HG02759 (cell line): ENCODE data around the gene GNA12.

Source experiments
- ATAC-seq: cut with Tn5 transposase; IDR thresholded peaks from one replicate; pipeline ENCODE4 v1.9.1; 2021; ENCODE audit warnings: mild to moderate bottlenecking, moderate library complexity; ENCODE audit not compliant: unreplicated experiment

Gene GNA12

DNA sequence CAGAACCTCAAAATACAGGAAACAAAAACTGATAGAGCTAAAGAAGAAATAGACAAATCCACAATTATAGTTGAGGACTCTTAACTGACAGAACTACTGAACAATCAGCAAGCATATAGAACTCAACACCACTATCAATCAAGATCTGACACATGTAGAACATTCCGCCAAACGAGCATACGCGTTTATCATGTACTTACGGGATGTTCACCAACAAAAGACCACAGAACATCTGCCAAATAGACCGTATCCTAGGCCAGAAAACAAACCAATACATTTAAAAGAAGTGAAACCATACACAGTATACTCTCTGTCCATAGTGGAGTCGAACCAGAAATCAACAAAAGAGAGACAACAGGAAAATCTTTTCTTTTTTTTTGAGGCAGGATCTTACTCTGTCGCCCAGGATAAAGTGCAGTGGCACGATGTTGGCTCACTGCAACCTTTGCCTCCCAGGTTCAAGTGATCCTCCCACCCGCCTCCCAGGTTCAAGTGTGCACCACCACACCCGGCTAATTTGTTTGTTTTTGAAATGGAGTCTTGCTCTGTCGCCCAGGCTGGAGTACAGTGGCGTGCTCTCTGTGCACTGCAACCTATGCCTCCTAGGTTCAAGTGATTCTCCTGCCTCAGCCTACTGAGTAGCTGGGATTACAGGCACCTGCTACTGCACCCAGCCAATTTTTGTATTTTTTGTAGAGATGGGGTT lies 5.1 kb downstream of the GNA12 start:
- peak; percentile 58 for ATAC-seq

DNA sequence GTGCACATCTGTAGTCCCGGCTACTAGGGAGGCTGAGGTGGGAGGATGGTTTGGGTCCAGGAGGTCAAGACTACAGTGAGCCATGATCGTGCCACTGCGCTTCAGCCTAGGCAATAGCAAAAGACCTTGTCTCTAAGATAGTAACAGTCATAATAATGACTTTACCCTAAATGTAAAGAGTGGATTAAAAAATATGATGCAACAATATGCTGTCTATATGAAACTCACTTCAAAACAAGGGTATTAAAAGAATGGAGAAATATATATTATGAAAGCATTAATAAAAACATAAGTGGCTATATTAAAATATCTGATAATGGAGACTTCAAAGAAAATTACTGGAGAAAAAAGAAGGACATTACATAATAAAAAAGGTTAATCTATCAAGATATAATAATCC lies 5.7 kb downstream of the GNA12 start:
- ATAC-seq, result no peak

DNA sequence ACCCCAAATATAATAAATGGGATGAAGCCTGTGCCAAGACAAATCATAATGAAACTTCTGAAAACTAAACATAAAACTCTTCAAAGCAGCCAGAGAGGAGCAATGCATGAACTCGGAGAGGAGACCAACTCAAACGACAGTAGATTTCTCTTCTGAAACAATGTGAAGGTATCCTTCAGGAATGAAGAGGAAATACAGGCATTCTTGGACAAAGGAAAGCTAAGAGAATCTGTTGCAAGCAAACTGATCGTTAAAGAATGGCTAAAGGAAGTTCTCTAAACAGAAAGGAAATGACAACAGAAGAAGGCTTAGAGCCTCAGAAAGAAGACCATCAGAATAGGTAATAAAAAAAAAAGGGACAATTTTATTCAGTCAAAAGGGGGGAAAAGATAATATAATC lies 6.6 kb downstream of the GNA12 start:
- ATAC-seq, result no peak

DNA sequence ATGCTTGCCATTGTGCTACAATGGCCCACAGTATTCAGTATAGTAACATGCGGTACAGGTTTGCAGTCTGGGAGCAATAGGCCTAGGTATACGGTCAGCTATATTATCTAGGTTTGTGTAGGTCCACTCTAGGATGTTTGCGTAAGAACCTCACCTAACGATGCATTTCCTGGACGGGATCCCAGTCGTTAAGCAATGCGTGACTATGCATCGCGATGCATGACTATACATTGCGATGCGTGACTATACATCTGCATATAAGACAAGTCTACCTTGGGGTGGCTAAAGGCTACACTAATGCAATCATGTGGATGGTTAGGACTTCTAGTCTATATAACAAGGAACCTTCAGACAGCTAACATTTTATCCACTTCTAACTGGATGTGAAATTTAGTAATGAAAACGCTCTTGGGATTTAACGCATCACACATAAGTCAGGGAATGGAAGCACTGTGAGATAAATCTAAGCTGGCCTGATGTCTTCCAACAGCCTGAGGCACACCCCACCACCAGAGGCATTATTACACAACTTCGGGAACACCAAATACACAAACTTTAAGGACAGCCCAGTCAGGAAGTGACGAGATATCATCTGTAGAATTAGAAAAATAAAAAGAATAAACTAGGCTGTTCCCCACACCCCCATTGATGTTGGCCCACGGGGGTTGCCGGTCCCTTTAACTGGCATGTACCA lies 9.2 kb downstream of the GNA12 start:
- ATAC-seq, result no peak

DNA sequence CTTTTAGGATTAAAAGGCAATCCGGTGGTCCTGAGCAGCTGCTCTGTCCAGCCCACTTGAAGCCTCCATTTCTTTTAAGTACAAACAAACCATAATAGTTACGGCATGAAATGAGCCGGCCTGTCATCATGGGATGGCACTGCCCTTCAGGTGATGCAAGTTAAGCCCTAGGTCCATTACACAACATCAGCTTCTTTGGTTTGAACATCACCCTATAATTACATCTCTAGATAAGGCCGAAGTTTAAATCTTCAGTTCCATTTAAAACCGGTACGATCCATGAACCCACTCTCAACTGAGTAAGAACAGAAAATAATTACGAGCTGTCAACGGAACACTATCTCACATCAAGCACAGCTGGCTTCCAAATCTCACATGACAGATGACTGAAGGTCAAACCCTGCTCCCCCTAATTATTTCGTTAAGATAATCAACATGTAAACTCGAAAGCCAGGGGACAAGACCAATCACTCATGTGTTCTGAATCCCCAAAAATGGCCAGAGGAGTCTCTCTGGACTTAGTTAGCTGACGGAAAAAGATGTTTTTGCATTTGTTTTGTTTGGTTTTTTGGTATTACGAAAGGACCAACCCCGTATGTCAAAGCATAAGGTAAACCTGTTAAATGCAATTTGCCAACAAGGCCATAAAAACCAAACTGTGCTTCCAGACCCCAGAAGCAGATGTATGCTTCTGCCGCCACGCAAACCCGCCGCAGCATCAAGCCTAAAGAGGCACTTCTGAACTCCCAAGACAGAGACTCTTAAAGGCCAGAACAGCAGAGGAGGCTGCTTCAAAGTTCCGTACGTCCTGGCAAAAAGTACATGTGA lies 10.8 kb downstream of the GNA12 start:
- ATAC-seq, result no peak

DNA sequence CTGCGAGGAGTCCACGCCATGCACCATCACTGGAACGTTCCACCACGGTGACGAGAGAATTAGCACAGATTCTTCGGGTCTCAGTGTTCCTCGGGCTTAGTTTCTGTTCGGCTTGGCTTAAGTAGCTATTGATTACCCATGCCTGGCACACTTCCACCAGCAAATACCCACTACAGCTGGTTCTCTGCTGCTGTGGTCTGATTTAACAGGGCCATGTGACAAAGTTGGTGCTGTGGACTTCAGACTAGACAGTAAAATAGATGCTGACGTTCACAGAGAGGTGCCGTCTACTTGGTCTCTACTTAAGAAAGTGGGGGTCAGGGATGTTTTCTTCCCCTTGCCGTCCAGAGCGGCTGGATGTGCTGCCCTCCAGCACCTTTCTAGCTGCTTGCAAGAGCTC lies 11.6 kb downstream of the GNA12 start:
- no peak for ATAC-seq

DNA sequence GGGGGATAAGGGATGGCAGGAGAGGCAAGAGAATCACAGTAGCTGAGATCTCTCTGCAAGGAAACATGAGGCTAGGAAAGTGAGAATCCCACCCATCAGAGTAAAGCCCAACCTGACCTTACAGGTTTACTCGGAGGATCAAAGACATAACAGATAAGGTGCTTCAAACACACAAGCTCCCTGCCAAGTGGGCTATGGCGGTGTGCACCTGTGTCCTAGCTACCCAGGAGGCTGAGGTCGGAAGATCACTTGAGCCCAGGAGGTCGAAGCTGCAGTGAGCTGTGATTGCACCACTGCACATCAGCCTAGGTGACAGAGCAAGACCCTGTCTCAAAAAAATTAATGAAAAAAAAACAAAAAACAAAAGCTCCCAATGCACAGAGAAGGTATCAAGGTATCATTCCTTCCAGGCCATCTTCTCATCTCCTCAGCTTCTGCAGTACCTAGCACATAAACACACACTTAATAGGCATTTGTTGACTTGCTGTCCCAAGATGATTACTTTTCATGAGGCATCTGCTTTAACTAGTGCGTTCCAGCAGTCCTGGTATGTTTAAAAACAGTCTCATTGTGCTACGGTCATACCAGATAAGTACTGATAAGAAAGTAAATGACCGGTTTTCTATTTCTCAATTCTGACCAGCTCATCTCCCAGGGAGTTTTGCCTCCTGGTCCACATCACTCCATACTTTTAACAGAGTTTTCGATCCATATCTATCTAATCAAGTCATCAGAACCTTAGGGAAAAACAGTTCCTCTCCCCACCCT lies 13.3 kb downstream of the GNA12 start:
- no peak for ATAC-seq

DNA sequence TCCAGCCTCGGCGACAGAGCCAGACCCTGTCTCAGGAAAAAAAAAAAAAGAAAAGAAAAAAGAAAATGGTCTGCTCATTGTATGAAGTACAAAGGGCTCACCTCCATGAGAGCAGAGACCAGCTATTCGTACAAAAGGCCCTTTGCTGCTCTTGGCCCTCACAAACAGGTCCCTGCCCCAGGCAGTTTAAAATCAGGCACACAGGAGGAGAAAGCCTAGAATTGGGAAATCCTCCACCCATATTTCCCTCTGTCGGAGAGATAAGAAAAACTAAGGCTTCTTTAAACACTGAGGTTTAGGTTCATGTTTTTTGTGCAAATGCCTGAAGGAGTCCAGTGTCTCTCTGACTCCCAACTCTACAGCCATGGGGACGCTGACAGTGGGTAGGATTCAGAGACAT lies 15.1 kb downstream of the GNA12 start:
- ATAC-seq, result no peak

DNA sequence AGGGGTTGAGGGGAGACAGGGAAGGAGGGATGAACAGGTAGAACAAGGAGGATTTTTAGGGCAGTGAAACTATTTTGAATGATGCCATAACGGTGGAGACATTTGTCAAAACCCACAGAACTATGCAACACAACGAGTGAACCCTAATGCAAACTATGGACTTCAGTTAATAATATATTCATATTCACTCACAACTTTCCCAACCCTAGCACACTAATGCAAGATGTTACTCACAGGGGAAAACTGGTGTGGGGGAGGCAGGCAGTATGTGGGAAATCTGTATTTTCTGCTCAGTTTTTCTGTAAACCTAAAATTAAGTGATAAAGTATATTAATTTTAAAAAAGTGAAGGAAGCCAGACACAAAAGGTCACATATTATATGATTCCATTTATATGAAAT lies 17.3 kb downstream of the GNA12 start:
- no peak for ATAC-seq

DNA sequence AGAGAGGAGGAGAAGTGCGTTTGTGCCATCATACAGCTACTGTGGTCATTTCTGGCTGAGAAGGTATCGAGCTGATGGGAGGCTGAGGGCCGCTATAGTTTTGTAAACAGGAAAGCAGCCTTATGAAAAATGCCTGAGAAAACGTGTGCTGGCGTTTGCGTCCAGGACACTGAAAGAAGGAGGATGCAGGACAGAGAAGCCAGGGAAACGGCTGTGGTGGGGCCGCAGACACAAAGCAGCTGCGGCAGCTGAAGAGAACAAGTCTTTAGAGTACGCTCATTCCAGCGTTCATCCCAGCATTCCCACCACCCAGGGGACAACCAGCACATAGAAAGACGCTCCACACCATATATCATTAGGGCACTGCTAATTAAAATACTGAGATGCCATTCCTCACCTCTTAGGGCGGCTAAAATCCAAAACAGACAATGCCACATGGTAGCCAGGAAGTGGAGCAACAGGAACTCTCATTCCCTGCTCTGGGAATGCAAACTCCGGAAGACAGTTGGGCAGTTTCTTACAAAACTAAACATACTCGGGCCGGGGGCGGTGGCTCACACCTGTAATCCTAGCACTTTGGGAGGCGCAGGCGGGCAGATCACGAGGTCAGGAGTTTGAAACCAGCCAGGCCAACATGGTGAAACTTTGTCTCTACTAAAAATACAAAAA lies 18.4 kb downstream of the GNA12 start:
- ATAC-seq, result no peak

DNA sequence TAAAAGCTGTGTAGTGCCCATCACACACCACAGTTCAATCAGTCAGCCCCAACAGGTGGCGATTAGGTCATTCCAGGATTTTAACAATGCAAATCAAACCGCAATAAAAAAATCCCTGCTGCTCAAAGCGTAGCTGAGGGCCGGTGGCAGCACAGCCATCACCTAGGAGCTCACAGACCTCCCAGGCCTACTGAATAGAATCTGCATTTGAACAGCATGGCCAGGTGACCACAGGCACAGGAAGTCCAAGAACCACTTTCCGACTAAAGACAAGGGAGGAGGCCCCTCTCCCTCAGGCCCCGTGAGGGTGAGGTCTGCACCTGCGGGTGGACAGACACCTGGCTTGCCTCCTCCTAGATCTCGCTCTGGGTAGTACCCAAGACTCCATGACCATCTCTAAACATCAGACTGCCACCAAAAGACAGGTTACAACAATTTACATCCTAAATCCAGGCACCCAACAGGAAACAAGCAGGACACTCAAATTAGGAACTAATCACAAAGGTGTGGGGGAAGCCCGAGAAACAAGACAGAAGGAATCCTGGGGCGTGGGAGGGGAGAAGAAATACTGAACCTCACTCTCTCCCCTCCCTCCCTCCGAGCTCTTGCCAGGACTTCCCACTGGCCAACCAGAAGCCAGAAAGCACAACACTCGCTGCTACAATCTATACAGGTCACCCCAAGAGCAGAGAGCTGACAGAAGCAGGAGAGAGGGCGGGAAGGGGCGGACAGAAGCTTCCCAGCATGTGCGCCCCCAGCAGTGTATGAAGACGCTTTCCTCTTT lies 19.2 kb downstream of the GNA12 start:
- peak; percentile 51 for ATAC-seq

DNA sequence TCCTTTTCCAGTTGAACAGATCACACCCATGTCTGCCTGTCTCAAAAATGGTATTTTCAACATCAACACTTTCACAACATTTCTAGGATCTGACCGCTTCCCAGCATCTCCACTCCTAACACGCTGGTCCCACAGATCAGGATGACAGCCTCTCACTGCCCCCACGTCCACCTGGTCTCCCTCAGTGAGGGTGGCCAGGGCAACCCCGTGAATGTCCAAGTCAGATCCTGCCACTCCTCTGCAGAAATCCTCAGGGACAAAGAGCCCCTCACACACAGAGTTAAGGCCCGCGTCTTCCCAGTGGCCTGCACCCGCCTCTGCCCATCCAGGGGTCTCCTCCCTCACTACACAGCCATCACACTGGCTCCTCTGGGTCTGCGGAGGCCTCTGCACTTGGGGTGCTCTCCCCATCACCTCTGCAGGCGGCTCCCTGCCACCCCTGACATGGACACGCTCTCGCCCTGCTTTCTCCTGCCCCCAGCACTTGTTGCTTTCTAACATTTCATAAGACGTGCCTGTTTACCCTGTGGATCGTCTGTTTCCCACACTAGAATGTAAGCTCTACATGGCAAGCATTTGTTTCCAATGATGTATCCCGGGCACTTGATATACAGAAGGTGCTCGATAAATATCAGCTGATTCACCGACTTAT lies 20.0 kb downstream of the GNA12 start:
- no peak for ATAC-seq

DNA sequence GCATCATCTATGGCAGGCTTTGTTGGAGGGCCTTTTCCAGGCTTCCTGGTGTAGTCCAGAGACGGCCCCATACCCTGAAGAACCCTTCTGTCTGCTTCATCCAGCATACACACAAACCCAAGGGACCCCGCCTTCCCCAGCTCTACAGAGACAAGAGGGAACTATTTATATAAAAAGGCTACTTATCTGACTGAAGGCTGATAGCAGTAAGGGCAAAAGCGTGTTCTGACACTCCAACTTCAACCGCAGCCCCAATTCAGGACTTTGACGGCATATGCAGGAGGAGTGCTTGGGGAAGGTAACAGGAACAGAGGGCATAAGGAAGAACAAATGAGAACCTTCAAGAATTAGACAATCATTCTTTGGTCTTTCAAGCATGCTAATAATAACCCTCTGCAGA lies 21.0 kb downstream of the GNA12 start:
- ATAC-seq, result no peak

DNA sequence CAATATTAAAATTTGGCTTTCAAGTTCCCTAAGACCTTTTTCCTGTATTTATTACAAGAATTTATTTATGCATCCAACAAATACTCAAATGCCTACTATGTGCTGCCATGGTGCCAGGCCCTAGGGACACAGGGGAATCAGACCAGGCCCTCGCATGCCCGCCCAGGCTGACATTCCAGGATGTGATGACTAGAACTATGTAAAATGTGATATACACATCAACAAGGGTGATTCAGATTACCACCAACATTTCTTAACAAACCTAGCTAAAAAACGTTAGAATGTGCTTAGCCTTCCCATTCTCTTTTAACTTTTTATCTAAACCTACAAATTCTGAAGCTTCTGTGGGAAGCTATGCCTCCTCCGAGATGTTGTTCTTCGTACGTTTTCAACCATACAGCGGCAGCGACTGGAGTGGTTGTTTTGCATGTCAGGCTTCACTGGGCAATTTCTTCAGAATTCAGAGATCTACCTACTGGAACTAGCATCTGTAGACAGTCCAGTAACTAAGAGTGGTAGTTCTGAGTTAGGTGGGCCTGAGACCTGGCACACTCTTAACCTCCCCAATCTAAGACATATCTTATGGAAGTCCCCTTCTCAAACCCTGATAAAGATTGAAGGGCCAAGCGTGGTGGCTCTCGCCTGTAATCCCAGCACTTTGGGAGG lies 22.1 kb downstream of the GNA12 start:
- ATAC-seq, result peak; percentile 70

DNA sequence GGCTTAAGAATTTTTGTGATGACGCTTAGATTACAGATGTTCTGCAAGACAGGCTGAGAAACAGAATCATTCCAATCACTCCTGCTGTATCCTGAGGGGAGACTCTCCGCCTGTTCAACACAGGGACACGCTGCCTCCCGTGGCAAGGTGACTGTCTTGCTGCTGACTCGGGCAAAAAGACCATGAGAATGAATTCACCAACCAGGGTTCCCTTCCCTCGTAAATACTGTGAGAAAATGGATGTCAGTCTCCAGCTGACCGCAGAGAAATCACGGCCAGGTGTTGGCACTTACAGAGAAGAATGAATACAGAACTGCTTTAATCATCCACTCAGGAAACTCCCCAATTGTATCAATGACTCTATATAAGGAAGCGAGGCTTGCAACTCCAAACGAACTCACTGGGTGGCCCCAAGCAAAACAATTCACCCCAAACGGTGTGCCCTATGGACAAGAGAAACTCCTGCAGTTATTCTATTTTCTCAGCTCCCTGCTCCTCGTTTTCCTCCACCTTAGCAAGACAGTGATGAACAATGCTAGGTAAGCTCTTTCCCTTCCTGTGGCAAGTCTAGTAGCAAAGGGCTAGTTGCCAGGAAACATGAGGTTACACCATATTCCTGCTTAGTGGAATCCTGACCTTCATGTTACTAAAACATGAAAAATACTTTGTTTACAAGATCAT lies 22.8 kb downstream of the GNA12 start:
- peak; percentile 48 for ATAC-seq

DNA sequence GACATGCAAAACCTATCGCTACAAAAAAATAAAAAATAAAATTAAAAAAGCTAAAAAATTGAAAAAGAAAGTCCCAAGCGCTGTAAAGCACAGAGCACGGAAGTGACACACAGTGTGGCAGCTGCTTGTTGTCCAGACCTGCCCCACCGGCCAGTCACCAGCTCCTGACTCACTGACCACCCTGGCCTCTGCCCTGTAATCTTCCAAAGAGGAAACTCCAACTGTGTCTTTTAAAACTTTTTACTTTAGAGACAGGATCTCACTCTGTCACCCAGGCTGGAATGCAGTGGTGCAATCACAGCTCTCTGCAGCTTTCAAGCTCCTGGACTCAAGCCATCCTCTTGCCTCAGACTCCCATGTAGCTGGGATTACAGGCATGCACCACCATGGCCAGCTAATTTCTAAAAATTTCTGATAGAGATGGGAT lies 23.6 kb downstream of the GNA12 start:
- no peak for ATAC-seq

DNA sequence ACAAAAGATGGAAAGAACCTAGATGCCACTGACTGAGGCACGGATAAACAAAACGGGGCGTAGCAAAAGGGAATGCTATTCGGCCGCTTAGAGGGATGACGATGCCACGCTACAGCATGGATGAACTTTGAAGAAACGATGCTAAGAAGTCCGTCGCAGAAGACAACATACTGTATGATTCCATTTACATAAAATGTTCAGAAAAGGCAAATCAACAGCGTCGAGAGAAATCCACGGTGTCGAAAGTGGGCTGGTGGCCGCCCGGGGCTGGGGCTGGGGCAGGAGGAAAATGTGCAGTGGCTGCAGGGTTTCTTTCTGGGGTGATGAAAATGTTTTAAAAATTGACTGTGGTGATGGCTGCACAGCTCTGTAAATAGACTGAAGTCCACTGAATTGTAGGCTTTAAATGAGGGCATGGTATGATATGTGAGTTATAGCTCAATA lies 24.1 kb downstream of the GNA12 start:
- no peak for ATAC-seq
